GM20000 (cell line): ENCODE results near the gene SLC22A1.

Experiments used
- DNase-seq: peaks from one replicate; pipeline ENCODE4 v3.0.0; 2012; ENCODE audit warnings: low spot score
- CTCF ChIP-seq: IDR thresholded peaks from 2 replicates; pipeline ENCODE4 v1.5.1; 2012; ENCODE audit warnings: mild to moderate bottlenecking, control low read depth; ENCODE audit errors: extremely low read depth, missing control alignments

The SLC22A1 gene

GRCh38 chr6:160121558-160121957 is at the start of gene SLC22A1:
SLC22A1 (plus strand) TSS chr6:160121815; CDS start chr6:160121936, 121 bp downstream.
- no peak for TF ChIP-seq CTCF
- no peak for DNase-seq

GRCh38 chr6:160073272-160073671 is 48.3 kb upstream of the SLC22A1 start:
- no peak for TF ChIP-seq CTCF
- DNase-seq, result no peak

GRCh38 chr6:160076009-160076408 is 45.6 kb upstream of the SLC22A1 start:
- DNase-seq, result peak; percentile 33
- TF ChIP-seq CTCF, result no peak

- no peak for TF ChIP-seq CTCF
Observed at GRCh38 chr6:160077024-160077423, 44.6 kb upstream of the SLC22A1 start.

GRCh38 chr6:160077526-160077925 is 44.1 kb upstream of the SLC22A1 start:
- no peak for TF ChIP-seq CTCF
- no peak for DNase-seq

More at GRCh38 chr6:160077024-160077423, 44.6 kb upstream of the SLC22A1 start:
- DNase-seq, result no peak

GRCh38 chr6:160078883-160079685 is 42.5 kb upstream of the SLC22A1 start:
- DNase-seq, result no peak
- no peak for TF ChIP-seq CTCF

- TF ChIP-seq CTCF, result no peak
- DNase-seq, result no peak
Observed at GRCh38 chr6:160079686-160080043, 42.0 kb upstream of the SLC22A1 start.
